Naive thymus-derived CD8-positive, alpha-beta T cell (primary cell): ENCODE results near the gene PKNOX1. TPM values are rescaled to one million over a fixed set of nuclear protein-coding genes. Genes with fewer than 3 reads are reported as not detected.

Experiments
- ATAC-seq, 2 donors: fragments of 150-1000 bp; cut with Tn5 transposase in 1 of 2; sonication (Bioruptor Pico), chemical (Tn5 transposase) in 1 of 2; 1 replicate in 1 of 2; 2 replicates in 1 of 2; pipeline ENCODE4 v1.10.0; 2021; ENCODE audit warnings: mild to moderate bottlenecking in 2 of 2, moderate library complexity in 2 of 2
- POLR2A ChIA-PET: fragments of 350-600 bp; sonication (Branson Sonifier 250); formaldehyde crosslinking; loops from one replicate; lab custom pipeline; 2021; ENCODE audit warnings: antibody characterized with exemption; lab: Charles Lee
- DNase-seq, 10 donors: peaks; one replicate each; pipeline versions ENCODE4 v3.0.0 to v3.0.0-alpha.2; 2020 to 2022
- H3K27ac Mint-ChIP-seq, 10 donors: one replicate each; pipeline ENCODE4 v1.8.0; 2020 to 2022; ENCODE audit warnings: mild to moderate bottlenecking in 10 of 10, mixed read lengths in 10 of 10, moderate library complexity in 4 of 10, inconsistent platforms in 1 of 10
- H3K27me3 Mint-ChIP-seq, 5 donors: one replicate each; pipeline ENCODE4 v1.8.0; 2021 to 2022; ENCODE audit warnings: mixed read lengths in 5 of 5
- H3K36me3 Mint-ChIP-seq, 3 donors: one replicate each; pipeline ENCODE4 v1.8.0; 2020 to 2022; ENCODE audit warnings: mixed read lengths in 3 of 3, mild to moderate bottlenecking in 2 of 3, inconsistent platforms in 1 of 3
- H3K4me1 Mint-ChIP-seq, 4 donors: one replicate each; pipeline ENCODE4 v1.8.0; 2021 to 2022; ENCODE audit warnings: mixed read lengths in 4 of 4
- H3K4me3 Mint-ChIP-seq, 10 donors: one replicate each; pipeline ENCODE4 v1.8.0; 2020 to 2022; ENCODE audit warnings: mild to moderate bottlenecking in 10 of 10, mixed read lengths in 10 of 10, moderate library complexity in 6 of 10, inconsistent platforms in 1 of 10
- H3K9me3 Mint-ChIP-seq, 9 donors: one replicate each; pipeline ENCODE4 v1.8.0; 2020 to 2022; ENCODE audit warnings: mixed read lengths in 9 of 9, mild to moderate bottlenecking in 3 of 9, inconsistent platforms in 1 of 9, moderate library complexity in 1 of 9
- polyA plus RNA-seq, 3 donors: library from polyadenylated mRNA; unstranded; fragments of 300-500 nt; fragmentation: Illumina TruSeq; gene quantifications; one replicate each; pipeline ENCODE4 v1.2.3, GENCODE V29; 2021
- total RNA-seq, 8 experiments: library from RNA in 2 of 8; stranded (reverse) in 2 of 8; gene quantifications; one replicate each; pipeline ENCODE4 v1.2.3 and lab custom pipeline; 2021 to 2026

The PKNOX1 gene
- total and polyA plus RNA-seq, 5 experiments from 2014 or later, result 16.2 to 20.8 (median 18.6) TPM

GRCh38 chr21:43016728-43017127 lies 42.4 kb downstream of the PKNOX1 start:
- Mint-ChIP-seq H3K4me1 (peaks cover 0 to 15% (median 0%) of the 10 kb centered on the region in 4 donors), H3K27ac (no peak overlapping the region), H3K27me3 (no peaks in the 10 kb centered on the region), H3K36me3 (peaks cover 0 to 85% (median 31%) of the 10 kb centered on the region in 3 donors), H3K4me3 (no peak overlapping the region), H3K9me3 (no peaks in the 10 kb centered on the region)
- POLR2A ChIA-PET, result no interaction called here
- ATAC-seq, result no peak
- no peak for DNase-seq

- Mint-ChIP-seq H3K27me3 (no peaks in the 10 kb centered on the region), H3K4me3 (no peak overlapping the region), H3K9me3 (no peaks in the 10 kb centered on the region), H3K4me1 (peaks cover 0 to 15% (median 0%) of the 10 kb centered on the region in 4 donors), H3K27ac (no peak overlapping the region), H3K36me3 (peaks cover 0 to 85% (median 28%) of the 10 kb centered on the region in 3 donors)
- POLR2A ChIA-PET, result no interaction called here
- ATAC-seq (no peak), DNase-seq (no peak)
Measured at GRCh38 chr21:43018519-43018918, 44.2 kb downstream of the PKNOX1 start.

DNA sequence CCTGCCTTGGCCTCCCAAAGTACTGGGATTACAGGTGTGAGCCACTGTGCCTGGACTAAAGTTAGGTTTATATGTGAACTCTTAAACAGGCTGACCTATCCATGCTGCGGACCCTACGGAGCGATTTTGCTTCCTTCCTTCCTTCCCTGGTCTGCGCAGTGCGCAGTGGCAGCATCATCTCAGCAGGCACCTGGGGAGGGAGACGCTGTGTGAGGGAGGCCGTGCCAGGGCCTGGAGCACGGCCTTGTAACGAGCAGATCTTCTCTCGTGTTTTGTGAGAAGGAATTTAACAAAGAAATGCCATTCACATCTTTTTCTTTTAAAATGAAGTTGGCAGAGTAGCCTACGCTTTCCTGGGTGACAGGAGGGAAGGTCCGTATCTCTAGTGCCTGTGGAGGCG lies 45.8 kb downstream of the PKNOX1 start:
- peaks cover 0 to 15% (median 0%) of the 10 kb centered on the region in 4 donors for H3K4me1 Mint-ChIP-seq
- H3K27me3 Mint-ChIP-seq, result no peaks in the 10 kb centered on the region
- H3K27ac Mint-ChIP-seq, result no peak overlapping the region
- peaks cover 0 to 86% (median 21%) of the 10 kb centered on the region in 3 donors for H3K36me3 Mint-ChIP-seq
- no peaks in the 10 kb centered on the region for H3K9me3 Mint-ChIP-seq
- ATAC-seq, result no peak
- DNase-seq, result no peak
- no peak overlapping the region for H3K4me3 Mint-ChIP-seq
- POLR2A ChIA-PET, result no interaction called here

DNA sequence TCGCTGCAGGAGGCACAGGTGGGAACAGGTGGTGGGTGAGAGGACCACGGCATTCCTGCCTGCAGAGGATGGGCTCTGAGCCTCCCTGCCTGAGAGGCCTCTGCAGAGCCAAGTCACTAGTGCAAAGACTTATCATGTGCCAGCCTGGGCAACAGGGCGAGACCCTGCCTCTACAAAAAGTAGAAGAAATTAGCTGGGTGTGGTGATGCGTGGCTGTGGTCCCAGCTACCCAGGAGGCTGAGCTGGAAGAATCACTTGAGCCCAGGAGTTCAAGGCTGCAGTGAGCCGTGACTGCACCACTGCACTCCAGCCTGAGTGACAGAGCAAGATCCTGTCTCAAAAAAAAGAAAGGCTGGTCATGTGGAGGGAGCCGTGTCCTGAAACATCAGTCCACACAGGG lies 46.4 kb downstream of the PKNOX1 start:
- no peak overlapping the region for H3K27ac Mint-ChIP-seq
- H3K36me3 Mint-ChIP-seq, result peaks cover 0 to 86% (median 21%) of the 10 kb centered on the region in 3 donors
- H3K4me1 Mint-ChIP-seq, result peaks cover 0 to 9% (median 0%) of the 10 kb centered on the region in 4 donors
- H3K27me3 Mint-ChIP-seq, result no peaks in the 10 kb centered on the region
- POLR2A ChIA-PET, result no interaction called here
- no peak overlapping the region for H3K4me3 Mint-ChIP-seq
- H3K9me3 Mint-ChIP-seq, result no peaks in the 10 kb centered on the region
- no peak for DNase-seq
- no peak for ATAC-seq

GRCh38 chr21:43021191-43021590 lies 46.8 kb downstream of the PKNOX1 start:
- DNase-seq (no peak), ATAC-seq (no peak)
- POLR2A ChIA-PET, result no interaction called here
- Mint-ChIP-seq H3K9me3 (no peaks in the 10 kb centered on the region), H3K4me3 (no peak overlapping the region), H3K27me3 (no peaks in the 10 kb centered on the region), H3K36me3 (peaks cover 0 to 82% (median 21%) of the 10 kb centered on the region in 3 donors), H3K4me1 (peaks cover 0 to 5% (median 0%) of the 10 kb centered on the region in 4 donors), H3K27ac (peak overlapping the region in 1 of 10 donors; percentile 36)

- POLR2A ChIA-PET, result no interaction called here
- H3K9me3 Mint-ChIP-seq, result no peaks in the 10 kb centered on the region
- H3K4me1 Mint-ChIP-seq, result no peaks in the 10 kb centered on the region
- peaks cover 0 to 81% (median 15%) of the 10 kb centered on the region in 3 donors for H3K36me3 Mint-ChIP-seq
- no peaks in the 10 kb centered on the region for H3K27me3 Mint-ChIP-seq
- DNase-seq (no peak), ATAC-seq (no peak)
- H3K27ac Mint-ChIP-seq, result no peak overlapping the region
- H3K4me3 Mint-ChIP-seq, result no peak overlapping the region
Measured at GRCh38 chr21:43021756-43022600, 47.6 kb downstream of the PKNOX1 start.

- ATAC-seq (no peak), DNase-seq (no peak)
- H3K36me3 Mint-ChIP-seq, result peaks cover 0 to 87% (median 17%) of the 10 kb centered on the region in 3 donors
- no peaks in the 10 kb centered on the region for H3K9me3 Mint-ChIP-seq
- no peaks in the 10 kb centered on the region for H3K27me3 Mint-ChIP-seq
- H3K4me3 Mint-ChIP-seq, result no peak overlapping the region
- POLR2A ChIA-PET, result no interaction called here
- H3K4me1 Mint-ChIP-seq, result no peaks in the 10 kb centered on the region
- H3K27ac Mint-ChIP-seq, result no peak overlapping the region
Measured at GRCh38 chr21:43023175-43023574, 48.8 kb downstream of the PKNOX1 start.

GRCh38 chr21:43024439-43025136 lies 50.2 kb downstream of the PKNOX1 start:
- Mint-ChIP-seq H3K27ac (no peak overlapping the region), H3K9me3 (no peaks in the 10 kb centered on the region), H3K4me3 (no peak overlapping the region), H3K4me1 (no peaks in the 10 kb centered on the region), H3K36me3 (peaks cover 0 to 90% (median 25%) of the 10 kb centered on the region in 3 donors), H3K27me3 (no peaks in the 10 kb centered on the region)
- ATAC-seq (no peak), DNase-seq (no peak)
- POLR2A ChIA-PET, result no interaction called here

GRCh38 chr21:43025636-43026180 lies 51.3 kb downstream of the PKNOX1 start:
- POLR2A ChIA-PET, result no interaction called here
- DNase-seq (no peak), ATAC-seq (no peak)
- Mint-ChIP-seq H3K27ac (no peak overlapping the region), H3K9me3 (no peaks in the 10 kb centered on the region), H3K36me3 (peaks cover 0 to 89% (median 30%) of the 10 kb centered on the region in 3 donors), H3K4me1 (no peaks in the 10 kb centered on the region), H3K27me3 (no peaks in the 10 kb centered on the region), H3K4me3 (no peak overlapping the region)

GRCh38 chr21:43027846-43028731 lies 53.7 kb downstream of the PKNOX1 start:
- POLR2A ChIA-PET, result no interaction called here
- Mint-ChIP-seq H3K9me3 (no peaks in the 10 kb centered on the region), H3K27me3 (no peaks in the 10 kb centered on the region), H3K4me1 (peaks cover 0 to 2% (median 0%) of the 10 kb centered on the region in 4 donors), H3K4me3 (no peak overlapping the region), H3K36me3 (peaks cover 0 to 87% (median 30%) of the 10 kb centered on the region in 3 donors), H3K27ac (no peak overlapping the region)
- DNase-seq (no peak), ATAC-seq (no peak)

DNA sequence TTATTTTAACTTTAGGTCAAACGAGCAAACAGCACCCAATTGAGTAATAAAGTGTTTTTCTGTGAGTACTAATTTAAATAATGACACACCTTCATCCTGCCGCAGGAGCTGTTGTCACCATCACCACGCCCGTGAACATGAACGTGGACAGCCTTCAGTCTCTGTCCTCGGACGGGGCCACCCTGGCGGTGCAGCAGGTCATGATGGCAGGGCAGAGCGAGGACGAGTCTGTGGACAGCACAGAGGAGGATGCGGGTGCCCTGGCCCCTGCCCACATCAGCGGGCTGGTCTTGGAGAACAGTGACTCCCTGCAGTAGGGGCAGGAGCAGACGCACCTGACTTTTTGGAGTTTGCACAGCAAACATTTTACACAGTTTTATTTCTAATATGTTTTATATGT lies 55.4 kb downstream of the PKNOX1 start:
- Mint-ChIP-seq H3K36me3 (peaks cover 0 to 74% (median 27%) of the 10 kb centered on the region in 3 donors), H3K27me3 (no peaks in the 10 kb centered on the region), H3K9me3 (no peaks in the 10 kb centered on the region), H3K27ac (no peak overlapping the region), H3K4me1 (peaks cover 0 to 2% (median 0%) of the 10 kb centered on the region in 4 donors), H3K4me3 (no peak overlapping the region)
- DNase-seq (no peak), ATAC-seq (no peak)
- POLR2A ChIA-PET, result no interaction called here

DNA sequence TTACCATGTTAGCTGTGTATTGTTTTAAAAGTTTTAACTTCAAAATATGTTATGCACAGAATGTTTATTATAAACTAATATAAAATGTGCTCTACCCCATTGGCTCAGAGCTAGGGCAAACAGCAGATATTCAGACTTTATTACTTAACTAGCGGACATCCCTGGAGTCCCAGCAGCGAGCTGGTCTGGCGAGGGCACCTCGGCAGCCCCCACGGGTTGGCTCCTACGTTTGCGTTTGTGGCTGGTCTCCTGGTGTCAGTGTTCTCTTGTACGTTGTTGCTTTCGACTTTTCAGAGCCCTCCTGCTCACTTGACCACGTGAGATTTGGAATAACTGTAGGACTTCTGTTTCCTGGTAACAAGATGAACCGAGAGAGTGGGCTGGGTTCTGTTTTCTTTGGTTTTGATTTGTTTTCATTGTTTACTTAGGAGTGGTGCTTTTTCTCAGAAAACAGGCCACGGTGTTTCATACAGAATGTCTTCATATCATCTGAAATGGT lies 56.8 kb downstream of the PKNOX1 start:
- Mint-ChIP-seq H3K4me3 (no peak overlapping the region), H3K27me3 (no peaks in the 10 kb centered on the region), H3K36me3 (peaks cover 0 to 71% (median 27%) of the 10 kb centered on the region in 3 donors), H3K9me3 (no peaks in the 10 kb centered on the region), H3K4me1 (peaks cover 0 to 2% (median 0%) of the 10 kb centered on the region in 4 donors), H3K27ac (no peak overlapping the region)
- no peak for DNase-seq
- POLR2A ChIA-PET, result no interaction called here
- ATAC-seq, result no peak
